ENCODE results near the gene TLCD5. TPM values are rescaled to one million over a fixed set of nuclear protein-coding genes. Genes with fewer than 3 reads are reported as not detected.

Gene TLCD5
- total RNA-seq, 2 donors from 2014 or later, result 0.62 to 1.3 TPM

DNA sequence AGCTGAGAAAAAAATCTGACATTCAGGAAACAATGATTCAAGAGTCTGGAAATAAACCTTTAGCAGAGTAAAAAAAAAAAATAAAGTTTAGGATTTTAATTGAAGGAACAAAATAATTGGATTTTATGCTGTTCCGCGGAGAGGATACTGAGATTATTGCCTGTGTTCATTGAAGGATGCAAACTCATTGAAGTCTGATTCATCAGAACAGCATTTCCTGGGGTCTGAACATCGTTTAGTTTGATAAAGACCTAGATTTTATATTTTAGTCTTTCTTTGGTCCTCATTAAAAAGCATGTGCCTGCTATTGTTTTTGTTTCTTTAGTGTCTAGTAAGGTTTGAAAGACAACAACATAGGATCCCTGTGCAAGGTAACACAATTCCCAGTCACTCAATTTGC is 4.5 kb downstream of the TLCD5 start:
- H3K9ac ChIP-seq (ENCODE audit: low read depth in 2 of 2, low read length in 2 of 2), result no peak overlapping the region
- H3K27ac ChIP-seq, result no peak overlapping the region
- DNase-seq, result no peak
- intact Hi-C loops (cut with DNase I), result no loop called here
- no peak for TF ChIP-seq CTCF (IDR thresholded peaks at IDR 0.05)
- no peaks in the 10 kb centered on the region for H3K36me3 ChIP-seq
- no peak overlapping the region for H3K4me3 ChIP-seq
- H3K4me1 ChIP-seq, result no peaks in the 10 kb centered on the region
- peaks cover 4% of the 10 kb centered on the region for H3K27me3 ChIP-seq
- no peaks in the 10 kb centered on the region for H3K9me3 ChIP-seq

- H3K4me3 ChIP-seq, result no peak overlapping the region
- H3K27ac ChIP-seq, result no peak overlapping the region
- H3K27me3 ChIP-seq, result peaks cover 3% of the 10 kb centered on the region
- DNase-seq, result no peak
- no peak overlapping the region for H3K9ac ChIP-seq (ENCODE audit: low read depth in 2 of 2, low read length in 2 of 2)
- no peaks in the 10 kb centered on the region for H3K36me3 ChIP-seq
- intact Hi-C loops (cut with DNase I), result loop anchor here (10.0 kb wide), 2 partner anchors 105 to 355 kb away; no protein-coding TSS in a partner anchor
- H3K9me3 ChIP-seq, result no peaks in the 10 kb centered on the region
- TF ChIP-seq CTCF (IDR thresholded peaks at IDR 0.05), result no peak
- H3K4me1 ChIP-seq, result no peaks in the 10 kb centered on the region
These were observed 4.9 kb downstream of the TLCD5 start for GRCh38 chr11:120330045-120330444.

GRCh38 chr11:120331301-120331996 is 6.3 kb downstream of the TLCD5 start:
- DNase-seq, result no peak
- Histone ChIP-seq H3K27me3 (no peaks in the 10 kb centered on the region), H3K4me1 (no peaks in the 10 kb centered on the region), H3K9me3 (no peaks in the 10 kb centered on the region), H3K27ac (no peak overlapping the region), H3K4me3 (no peak overlapping the region), H3K9ac (ENCODE audit: low read depth in 2 of 2, low read length in 2 of 2) (no peak overlapping the region), H3K36me3 (no peaks in the 10 kb centered on the region)
- TF ChIP-seq CTCF (IDR thresholded peaks at IDR 0.05), result no peak
- intact Hi-C loops (cut with DNase I), result loop anchor here (10.0 kb wide), 2 partner anchors 103 to 353 kb away; no protein-coding TSS in a partner anchor

GRCh38 chr11:120332822-120333716 is 8.0 kb downstream of the TLCD5 start:
- no peak overlapping the region for H3K27ac ChIP-seq
- intact Hi-C loops (cut with DNase I), result loop anchor here (10.0 kb wide), 2 partner anchors 102 to 352 kb away; no protein-coding TSS in a partner anchor
- no peaks in the 10 kb centered on the region for H3K4me1 ChIP-seq
- H3K36me3 ChIP-seq, result no peaks in the 10 kb centered on the region
- H3K4me3 ChIP-seq, result no peak overlapping the region
- no peak overlapping the region for H3K9ac ChIP-seq (ENCODE audit: low read depth in 2 of 2, low read length in 2 of 2)
- no peak for DNase-seq
- no peaks in the 10 kb centered on the region for H3K27me3 ChIP-seq
- H3K9me3 ChIP-seq, result no peaks in the 10 kb centered on the region
- TF ChIP-seq CTCF (IDR thresholded peaks at IDR 0.05), result no peak

GRCh38 chr11:120333801-120334200 is 8.7 kb downstream of the TLCD5 start:
- H3K9me3 ChIP-seq, result no peaks in the 10 kb centered on the region
- H3K27me3 ChIP-seq, result no peaks in the 10 kb centered on the region
- no peaks in the 10 kb centered on the region for H3K4me1 ChIP-seq
- intact Hi-C loops (cut with DNase I), result loop anchor here (10.0 kb wide), 2 partner anchors 101 to 351 kb away; no protein-coding TSS in a partner anchor
- H3K27ac ChIP-seq, result no peak overlapping the region
- no peak overlapping the region for H3K4me3 ChIP-seq
- H3K9ac ChIP-seq (ENCODE audit: low read depth in 2 of 2, low read length in 2 of 2), result no peak overlapping the region
- no peak for TF ChIP-seq CTCF (IDR thresholded peaks at IDR 0.05)
- H3K36me3 ChIP-seq, result no peaks in the 10 kb centered on the region
- no peak for DNase-seq
